Keratinocyte (primary cell): Measurements from ENCODE around the gene CSTB. TPM values are rescaled to one million over a fixed set of nuclear protein-coding genes. Genes with fewer than 3 reads are reported as not detected.

Experiments used
- DNase-seq: peaks from one replicate; pipeline ENCODE4 v3.0.0-alpha.2; 2011; ENCODE audit warnings: low read depth, missing footprints, low spot score
- FAIRE-seq: peaks from 2 replicates; lab custom pipeline; 2011; peaks lifted over from hg19 to GRCh38; lab: Jason Lieb, UNC
- H2AFZ ChIP-seq: 2 replicates; pipeline ENCODE4 v1.6.0; 2012; ENCODE audit warnings: low read length, control low read depth, inconsistent platforms; ENCODE audit not compliant: control insufficient read depth
- H3K27ac ChIP-seq: 2 replicates; pipeline ENCODE4 v1.5.1; 2011; ENCODE audit warnings: low read length; ENCODE audit not compliant: control insufficient read depth, insufficient read depth
- H3K27me3 ChIP-seq: 3 replicates; pipeline ENCODE4 v1.6.0; 2011; ENCODE audit warnings: low read length; ENCODE audit not compliant: control insufficient read depth, insufficient read depth; ENCODE audit errors: extremely low read depth
- H3K36me3 ChIP-seq, 2 experiments: 2 replicates in 1 of 2; 3 replicates in 1 of 2; pipeline ENCODE4 v1.5.1; 2011; ENCODE audit warnings: low read length in 2 of 2, mild to moderate bottlenecking in 1 of 2; ENCODE audit not compliant: control insufficient read depth in 2 of 2, insufficient read depth in 2 of 2; ENCODE audit errors: extremely low read depth in 1 of 2
- H3K4me1 ChIP-seq: 3 replicates; pipeline ENCODE4 v1.5.1; 2011; ENCODE audit warnings: low read length; ENCODE audit not compliant: control insufficient read depth, insufficient read depth; ENCODE audit errors: extremely low read depth
- H3K4me2 ChIP-seq: 3 replicates; pipeline ENCODE4 v1.6.0; 2011; ENCODE audit warnings: low read depth, low read length; ENCODE audit not compliant: control insufficient read depth, insufficient read depth; ENCODE audit errors: extremely low read depth
- H3K4me3 ChIP-seq, 3 experiments: fragments of 200-600 bp in 1 of 3; sonication (generic) in 1 of 3; 2 replicates in 2 of 3; 3 replicates in 1 of 3; pipeline ENCODE4 v1.5.1; 2011 to 2016; ENCODE audit warnings: low read length in 3 of 3, mild to moderate bottlenecking in 3 of 3, control low read depth in 2 of 3, inconsistent platforms in 1 of 3, low read depth in 1 of 3, mixed read lengths in 1 of 3, mixed run types in 1 of 3, moderate library complexity in 1 of 3; ENCODE audit not compliant: control insufficient read depth in 2 of 3, insufficient read depth in 2 of 3; ENCODE audit errors: extremely low read depth in 1 of 3
- H3K79me2 ChIP-seq: 2 replicates; pipeline ENCODE4 v1.6.0; 2012; ENCODE audit warnings: low read length; ENCODE audit not compliant: control insufficient read depth, insufficient read depth
- H3K9ac ChIP-seq: 3 replicates; pipeline ENCODE4 v1.6.0; 2011; ENCODE audit warnings: low read length; ENCODE audit not compliant: control insufficient read depth, insufficient read depth; ENCODE audit errors: extremely low read depth
- H3K9me1 ChIP-seq: 3 replicates; pipeline ENCODE4 v1.6.0; 2011; ENCODE audit warnings: low read length; ENCODE audit not compliant: control insufficient read depth, insufficient read depth; ENCODE audit errors: extremely low read depth
- H3K9me3 ChIP-seq: 2 replicates; pipeline ENCODE4 v1.5.1; 2012; ENCODE audit warnings: low read depth, low read length; ENCODE audit not compliant: control insufficient read depth
- H4K20me1 ChIP-seq: 3 replicates; pipeline ENCODE4 v1.6.0; 2011; ENCODE audit warnings: low read length; ENCODE audit not compliant: control insufficient read depth, insufficient read depth; ENCODE audit errors: extremely low read depth
- EZH2 ChIP-seq: IDR thresholded peaks from one replicate; pipeline ENCODE4 v1.6.1; 2012; ENCODE audit warnings: inconsistent platforms, mild to moderate bottlenecking, low read length, moderate library complexity
- dilution Hi-C: fragments of 300-500 bp; cut with MboI; formaldehyde crosslinking; loops from one replicate; pipeline ENCODE4 v1.7.0; 2020; ENCODE audit warnings: low sequenced_read_pairs; ENCODE audit not compliant: extremely low pct_ligation_motif_present
- polyA plus RNA-seq, 5 experiments: library from polyadenylated mRNA; depleted of rRNA in 3 of 5; stranded (reverse) in 3 of 5; stranded (forward) in 1 of 5; unstranded in 1 of 5; fragments of >200 nt; gene quantifications; 1 replicate in 1 of 5; 2 replicates in 3 of 5; 3 replicates in 1 of 5; pipeline versions ENCODE4 v1.2.1 to v1.2.3, GENCODE V29; 2011 to 2012; ENCODE audit warnings: missing spikeins in 2 of 5, low read depth in 1 of 5, low replicate concordance in 1 of 5
- TF ChIP-seq, protein P1 (sequence below), 3 experiments: IDR thresholded peaks in 1 of 3; conservative IDR thresholded peaks in 1 of 3; optimal IDR thresholded peaks in 1 of 3; 2 replicates in 2 of 3; 3 replicates in 1 of 3; pipeline versions ENCODE3 to v1.5.1; 2011; ENCODE audit warnings: low read length in 3 of 3, mild to moderate bottlenecking in 3 of 3, moderate library complexity in 2 of 3, control low read depth in 1 of 3, inconsistent platforms in 1 of 3; ENCODE audit not compliant: insufficient read depth in 2 of 3; ENCODE audit errors: extremely low read depth in 1 of 3

CSTB gene
- polyA plus RNA-seq, 1 donor (not counting 4 experiments of a cell fraction or from before 2014, with no cell fraction given), result 126 TPM

DNA sequence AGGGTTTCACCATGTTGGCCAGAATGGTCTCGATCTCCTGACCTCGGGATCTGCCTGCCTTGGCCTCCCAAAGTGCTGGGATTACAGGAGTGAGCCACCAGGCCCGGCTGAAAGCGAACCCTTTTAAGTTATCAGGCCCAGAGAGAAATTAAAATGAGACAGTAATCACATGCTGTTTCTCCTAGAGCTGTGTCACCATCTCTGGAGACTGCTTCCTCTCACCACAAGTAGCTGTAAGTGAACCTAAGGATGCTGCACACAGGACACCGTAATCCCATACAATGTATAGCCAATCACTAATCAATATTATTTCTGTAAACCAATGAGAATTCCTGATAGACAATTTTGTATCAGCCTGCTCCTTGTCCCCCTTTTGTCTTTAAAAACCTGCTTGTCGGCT, 5.7 kb upstream of the CSTB start:
- H3K9me1 ChIP-seq, result no peaks in the 10 kb centered on the region
- dilution Hi-C loops, result no loop called here
- H2AFZ ChIP-seq, result no peak overlapping the region
- H3K9ac ChIP-seq, result no peak overlapping the region
- no peaks in the 10 kb centered on the region for H4K20me1 ChIP-seq
- no peak overlapping the region for H3K4me3 ChIP-seq
- no peaks in the 10 kb centered on the region for H3K36me3 ChIP-seq
- H3K9me3 ChIP-seq, result no peaks in the 10 kb centered on the region
- TF ChIP-seq, protein P1, sequence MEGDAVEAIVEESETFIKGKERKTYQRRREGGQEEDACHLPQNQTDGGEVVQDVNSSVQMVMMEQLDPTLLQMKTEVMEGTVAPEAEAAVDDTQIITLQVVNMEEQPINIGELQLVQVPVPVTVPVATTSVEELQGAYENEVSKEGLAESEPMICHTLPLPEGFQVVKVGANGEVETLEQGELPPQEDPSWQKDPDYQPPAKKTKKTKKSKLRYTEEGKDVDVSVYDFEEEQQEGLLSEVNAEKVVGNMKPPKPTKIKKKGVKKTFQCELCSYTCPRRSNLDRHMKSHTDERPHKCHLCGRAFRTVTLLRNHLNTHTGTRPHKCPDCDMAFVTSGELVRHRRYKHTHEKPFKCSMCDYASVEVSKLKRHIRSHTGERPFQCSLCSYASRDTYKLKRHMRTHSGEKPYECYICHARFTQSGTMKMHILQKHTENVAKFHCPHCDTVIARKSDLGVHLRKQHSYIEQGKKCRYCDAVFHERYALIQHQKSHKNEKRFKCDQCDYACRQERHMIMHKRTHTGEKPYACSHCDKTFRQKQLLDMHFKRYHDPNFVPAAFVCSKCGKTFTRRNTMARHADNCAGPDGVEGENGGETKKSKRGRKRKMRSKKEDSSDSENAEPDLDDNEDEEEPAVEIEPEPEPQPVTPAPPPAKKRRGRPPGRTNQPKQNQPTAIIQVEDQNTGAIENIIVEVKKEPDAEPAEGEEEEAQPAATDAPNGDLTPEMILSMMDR (optimal IDR thresholded peaks at IDR 0.05 in 1 of 3, IDR thresholded peaks at IDR 0.05 in 1 of 3, conservative IDR thresholded peaks at IDR 0.05 in 1 of 3; ENCODE audit: extremely low read depth in 1 of 3, insufficient read depth in 2 of 3, low read length in 3 of 3), result no peak
- TF ChIP-seq EZH2, result no peak
- FAIRE-seq (no peak), DNase-seq (no peak)
- peak overlapping the region; percentile 31 for H3K27ac ChIP-seq
- no peaks in the 10 kb centered on the region for H3K79me2 ChIP-seq
- no peak overlapping the region for H3K4me2 ChIP-seq
- peaks cover 32% of the 10 kb centered on the region for H3K4me1 ChIP-seq
- no peaks in the 10 kb centered on the region for H3K27me3 ChIP-seq

DNA sequence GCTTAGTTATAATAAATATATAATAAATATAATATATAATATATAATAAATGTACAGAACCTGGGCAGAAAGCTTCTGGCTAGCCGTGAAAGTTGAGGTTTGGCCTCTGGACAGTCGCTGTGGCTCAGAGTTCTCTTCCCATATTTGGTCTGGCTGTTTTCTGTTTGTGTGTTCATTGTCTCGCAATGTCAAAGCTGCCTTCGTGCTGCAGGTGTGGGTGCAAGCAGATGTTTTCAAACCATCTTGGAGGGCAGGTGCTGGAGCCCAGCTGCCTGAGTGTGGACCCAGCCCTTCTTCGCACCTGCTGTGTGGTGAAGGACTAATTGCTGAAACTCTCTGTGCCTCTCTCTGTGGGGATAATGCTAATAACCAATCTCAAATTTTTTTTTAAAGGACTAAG, 3.6 kb upstream of the CSTB start:
- no peak for FAIRE-seq
- Histone ChIP-seq H3K9ac (no peak overlapping the region), H3K4me3 (no peak overlapping the region), H3K27ac (no peak overlapping the region), H4K20me1 (peaks cover under 1% of the 10 kb centered on the region), H3K27me3 (no peaks in the 10 kb centered on the region), H3K9me1 (no peaks in the 10 kb centered on the region), H3K79me2 (peaks cover 10% of the 10 kb centered on the region), H3K9me3 (no peaks in the 10 kb centered on the region), H3K4me1 (peaks cover 32% of the 10 kb centered on the region), H3K36me3 (peaks cover under 1% of the 10 kb centered on the region in 2 experiments), H3K4me2 (no peak overlapping the region), H2AFZ (no peak overlapping the region)
- TF ChIP-seq EZH2, result no peak
- TF ChIP-seq, protein P1 (optimal IDR thresholded peaks at IDR 0.05 in 1 of 3, IDR thresholded peaks at IDR 0.05 in 1 of 3, conservative IDR thresholded peaks at IDR 0.05 in 1 of 3; ENCODE audit: extremely low read depth in 1 of 3, insufficient read depth in 2 of 3, low read length in 3 of 3), result no peak
- dilution Hi-C loops, result no loop called here
- DNase-seq, result no peak
